ENCODE results near the gene PLEKHA4. TPM values are rescaled to one million over a fixed set of nuclear protein-coding genes. Genes with fewer than 3 reads are reported as not detected.

Gene PLEKHA4
- total RNA-seq, 6 experiments from 2014 or later, result 5.7 to 25.6 (median 12.0) TPM

DNA sequence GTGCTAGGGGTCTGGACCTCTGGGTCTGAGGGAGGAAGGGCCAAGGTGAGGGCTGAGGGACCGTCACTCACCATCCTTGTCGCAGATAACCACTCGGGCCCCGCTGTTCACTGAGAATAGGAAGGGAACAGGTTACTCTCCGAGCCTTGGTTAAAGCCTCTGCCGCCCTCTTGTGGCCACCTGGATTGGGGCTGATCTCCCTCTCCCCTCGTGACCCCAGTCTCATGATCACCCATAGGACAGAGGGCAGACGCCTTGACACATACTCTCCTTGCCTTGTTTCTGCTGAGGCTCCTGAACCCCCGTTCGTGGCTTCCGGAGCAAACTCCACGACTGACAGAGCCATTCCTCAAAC lies 32.7 kb downstream of the PLEKHA4 start:
- Histone ChIP-seq H3K36me3 (no peaks in the 10 kb centered on the region), H3K27me3 (no peaks in the 10 kb centered on the region), H3K27ac (peak overlapping the region; percentile 82 to 89 (median 89)), H3K4me1 (peaks cover 0 to 12% (median 0%) of the 10 kb centered on the region in 4 donors), H3K9me3 (no peaks in the 10 kb centered on the region), H3K4me3 (peak overlapping the region; percentile 36 to 62 (median 49))
- DNase-seq, result peak; percentile 93 to 95 (median 94)
- WGBS (ENCODE audit: insufficient coverage, low coverage, low lambda C conversion rate, missing lambda C conversion rate), result 0% methylated on average over 10 of the region's 12 CpGs
- peak; percentile 90 to 96 (median 92) for ATAC-seq
- intact Hi-C loops (cut with DNase I), result loop anchor here (5.0 to 10.0 kb wide), 2 partner anchors 38 to 161 kb away; partner anchors contain the start of gene NTN5 (in 1 of the 2)
- TF ChIP-seq POLR2A (IDR thresholded peaks at IDR 0.05), result no peak
- TF ChIP-seq, protein P1, sequence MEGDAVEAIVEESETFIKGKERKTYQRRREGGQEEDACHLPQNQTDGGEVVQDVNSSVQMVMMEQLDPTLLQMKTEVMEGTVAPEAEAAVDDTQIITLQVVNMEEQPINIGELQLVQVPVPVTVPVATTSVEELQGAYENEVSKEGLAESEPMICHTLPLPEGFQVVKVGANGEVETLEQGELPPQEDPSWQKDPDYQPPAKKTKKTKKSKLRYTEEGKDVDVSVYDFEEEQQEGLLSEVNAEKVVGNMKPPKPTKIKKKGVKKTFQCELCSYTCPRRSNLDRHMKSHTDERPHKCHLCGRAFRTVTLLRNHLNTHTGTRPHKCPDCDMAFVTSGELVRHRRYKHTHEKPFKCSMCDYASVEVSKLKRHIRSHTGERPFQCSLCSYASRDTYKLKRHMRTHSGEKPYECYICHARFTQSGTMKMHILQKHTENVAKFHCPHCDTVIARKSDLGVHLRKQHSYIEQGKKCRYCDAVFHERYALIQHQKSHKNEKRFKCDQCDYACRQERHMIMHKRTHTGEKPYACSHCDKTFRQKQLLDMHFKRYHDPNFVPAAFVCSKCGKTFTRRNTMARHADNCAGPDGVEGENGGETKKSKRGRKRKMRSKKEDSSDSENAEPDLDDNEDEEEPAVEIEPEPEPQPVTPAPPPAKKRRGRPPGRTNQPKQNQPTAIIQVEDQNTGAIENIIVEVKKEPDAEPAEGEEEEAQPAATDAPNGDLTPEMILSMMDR (IDR thresholded peaks at IDR 0.05), result peak; percentile 91 to 94 (median 92)

DNA sequence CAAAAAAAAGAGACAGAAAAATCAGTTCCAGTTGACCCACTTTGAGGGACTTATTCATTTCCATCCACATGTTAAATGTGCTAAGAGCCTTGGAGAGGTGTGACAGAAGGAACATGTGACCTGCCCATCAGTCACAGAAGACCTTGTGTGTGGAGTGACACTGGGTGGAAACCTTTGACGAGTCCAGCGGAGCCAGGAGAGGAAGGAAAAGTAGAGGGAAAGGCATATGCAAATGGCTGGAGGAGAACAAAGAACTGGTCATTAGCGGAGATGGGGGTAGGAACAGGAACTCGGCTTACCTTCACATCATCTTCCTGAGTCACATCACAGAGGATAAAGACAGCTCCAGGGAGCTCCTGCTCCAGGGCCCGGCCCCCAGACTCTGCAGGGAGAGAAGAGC lies 34.4 kb downstream of the PLEKHA4 start:
- no peak overlapping the region for H3K4me3 ChIP-seq
- intact Hi-C loops (cut with DNase I), result loop anchor here in 1 of 2 donors (10.0 kb wide), 1 partner anchor 159 kb away; the partner anchor contains the start of gene NTN5
- TF ChIP-seq, protein P1 (IDR thresholded peaks at IDR 0.05), result no peak
- TF ChIP-seq POLR2A (IDR thresholded peaks at IDR 0.05), result no peak
- no peak for DNase-seq
- H3K9me3 ChIP-seq, result no peaks in the 10 kb centered on the region
- H3K27me3 ChIP-seq, result no peaks in the 10 kb centered on the region
- 61% methylated on average over 2 of the region's 5 CpGs for WGBS (ENCODE audit: insufficient coverage, low coverage, low lambda C conversion rate, missing lambda C conversion rate)
- H3K36me3 ChIP-seq, result no peaks in the 10 kb centered on the region
- H3K4me1 ChIP-seq, result peaks cover 0 to 27% (median 4%) of the 10 kb centered on the region in 4 donors
- ATAC-seq, result no peak
- H3K27ac ChIP-seq, result no peak overlapping the region

- intact Hi-C loops (cut with DNase I), result loop anchor here in 1 of 2 donors (10.0 kb wide), 1 partner anchor 158 kb away; the partner anchor contains the start of gene NTN5
Observed at GRCh38 chr19:48833049-48833448, 35.4 kb downstream of the PLEKHA4 start.

GRCh38 chr19:48830965-48831364 lies 37.5 kb downstream of the PLEKHA4 start:
- ATAC-seq (no peak), DNase-seq (no peak)
- Histone ChIP-seq H3K4me3 (no peak overlapping the region), H3K27me3 (no peaks in the 10 kb centered on the region), H3K9me3 (no peaks in the 10 kb centered on the region), H3K36me3 (no peaks in the 10 kb centered on the region), H3K27ac (no peak overlapping the region), H3K4me1 (peaks cover 0 to 41% (median 9%) of the 10 kb centered on the region in 4 donors)
- TF ChIP-seq POLR2A (IDR thresholded peaks at IDR 0.05), result no peak
- TF ChIP-seq, protein P1 (IDR thresholded peaks at IDR 0.05), result no peak
- 98% methylated on average over 4 of the region's 4 CpGs for WGBS (ENCODE audit: insufficient coverage, low coverage, low lambda C conversion rate, missing lambda C conversion rate)
- intact Hi-C loops (cut with DNase I), result loop anchor here in 1 of 2 donors (10.0 kb wide), 1 partner anchor 156 kb away; the partner anchor contains the start of gene NTN5

More at GRCh38 chr19:48833049-48833448, 35.4 kb downstream of the PLEKHA4 start:
- WGBS (ENCODE audit: insufficient coverage, low coverage, low lambda C conversion rate, missing lambda C conversion rate), result 71% methylated on average over 5 of the region's 5 CpGs
- Histone ChIP-seq H3K4me3 (no peak overlapping the region), H3K4me1 (peaks cover 0 to 27% (median 4%) of the 10 kb centered on the region in 4 donors), H3K36me3 (no peaks in the 10 kb centered on the region), H3K27me3 (no peaks in the 10 kb centered on the region), H3K27ac (no peak overlapping the region), H3K9me3 (no peaks in the 10 kb centered on the region)
- DNase-seq (peak in 1 of 3 donors; percentile 63), ATAC-seq (no peak)
- TF ChIP-seq POLR2A (IDR thresholded peaks at IDR 0.05), result no peak
- TF ChIP-seq, protein P1 (IDR thresholded peaks at IDR 0.05), result no peak
